ENCODE measurements around the gene FCHO2. TPM values are rescaled to one million over a fixed set of nuclear protein-coding genes. Genes with fewer than 3 reads are reported as not detected.

FCHO2 gene
- total and polyA plus RNA-seq, 10 of the 15 experiments (the other 5 are each of a cell fraction or from before 2014, with no cell fraction given) = 0.05 to 1.4 (median 0.18) TPM

DNA sequence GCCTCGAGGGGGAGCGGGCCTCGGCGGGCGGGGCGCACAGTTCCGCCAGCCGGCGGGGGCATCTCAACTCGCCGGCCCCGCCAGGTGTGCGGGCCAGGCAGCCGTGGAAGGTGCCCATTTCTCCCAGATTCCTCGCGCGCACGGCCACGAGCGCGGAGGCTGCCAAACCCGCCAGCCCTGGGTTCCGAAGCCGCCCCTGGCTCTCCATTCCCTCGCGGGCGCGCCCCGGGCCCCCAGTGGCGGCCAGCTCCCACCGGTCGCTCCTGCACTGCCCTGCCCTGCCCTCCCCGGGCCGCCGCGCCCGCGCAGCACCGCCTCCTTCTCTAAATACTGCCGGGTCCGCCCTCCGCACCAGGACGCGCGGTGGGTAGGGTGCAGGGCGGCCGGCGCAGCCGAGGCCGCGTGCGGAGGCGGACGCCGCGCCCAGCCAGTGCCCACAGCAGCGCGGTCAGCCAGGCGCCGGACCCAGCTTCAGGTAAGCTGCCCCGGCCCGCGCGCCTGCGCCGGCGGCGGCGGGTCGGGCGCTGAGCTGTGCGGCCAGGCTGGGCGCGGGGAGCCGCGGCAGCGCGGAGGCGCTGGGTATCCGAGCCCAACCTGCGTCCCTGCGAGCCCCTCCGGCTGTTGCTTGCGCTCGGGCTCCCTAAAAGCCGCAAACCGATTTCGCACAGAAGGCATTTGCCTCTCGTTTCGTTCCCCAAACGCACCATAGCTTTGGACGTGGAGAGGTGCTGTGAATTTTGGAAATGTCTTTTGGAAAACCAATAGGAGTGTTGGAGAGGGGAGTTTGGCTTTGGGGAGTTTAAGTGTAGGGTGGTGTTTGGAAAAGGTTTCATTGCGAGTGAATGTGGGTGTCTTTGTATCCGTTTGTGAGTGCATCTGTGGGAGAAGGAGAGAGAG, 164.6 kb downstream of the FCHO2 start, which contains the start of gene TMEM171:
TMEM171 (plus strand) TSS at position 354 of the 897 bp plus-strand sequence. CDS start 2,799 bp downstream, outside the sequence.
- peaks cover 7 to 9% of the 10 kb centered on the region in 2 experiments for H3K27me3 ChIP-seq (replicated peaks in 1 of 2; ENCODE audit: control insufficient read depth in 2 of 2, insufficient read depth in 2 of 2, low read length in 1 of 2)
- in situ Hi-C loops (cut with MboI) (no loop called here), intact Hi-C loops (cut with micrococcal nuclease; ENCODE audit: unreplicated experiment) (no loop called here)
- ChIA-PET RAD21 (ENCODE audit: unreplicated experiment) (no interaction called here), CTCF (no interaction called here), SMC1A (ENCODE audit: uncharacterized antibody, unreplicated experiment) (no interaction called here), POLR2A (no interaction called here)
- WGBS (ENCODE audit: insufficient coverage, insufficient replicate concordance, low lambda C conversion rate, missing lambda C conversion rate) = 26% methylated on average over 47 of the region's 94 CpGs
- peak; percentile 64 for ATAC-seq
- no peak within 1 kb of the TSS for H3K9ac ChIP-seq (ENCODE audit: control insufficient read depth, insufficient read depth, low read length)
- DNase-seq (ENCODE audit: low read depth, low spot score) = no peak
- H2AFZ ChIP-seq (ENCODE audit: control insufficient read depth, low read depth, low read length) = no peak within 1 kb of the TSS
- no peak for FAIRE-seq
- BruUV-seq (replicated peaks) = no TSS peak
- no peak within 1 kb of the TSS for H3K27ac ChIP-seq (ENCODE audit: control insufficient read depth, insufficient read depth)
- H3K9me3 ChIP-seq (replicated peaks; ENCODE audit: control insufficient read depth, insufficient read depth, low read length) = no peaks in the 10 kb centered on the region
- H3K79me2 ChIP-seq (ENCODE audit: control insufficient read depth, insufficient read depth, low read length) = no peaks in the 10 kb centered on the region
- no peaks in the 10 kb centered on the region for H3K36me3 ChIP-seq (ENCODE audit: control insufficient read depth in 2 of 2, insufficient read depth in 2 of 2, low read length in 1 of 2)
- peaks cover 4% of the 10 kb centered on the region; the same call in 1 of the 2 replicates for H4K20me1 ChIP-seq (ENCODE audit: control insufficient read depth, insufficient read depth)
- H3K4me2 ChIP-seq (ENCODE audit: control insufficient read depth, insufficient read depth) = no peak within 1 kb of the TSS
- no peaks in the 10 kb centered on the region for H3K4me1 ChIP-seq (ENCODE audit: control insufficient read depth, insufficient read depth, low read length)
- H3K4me3 ChIP-seq = no peak within 1 kb of the TSS
- no peak for TF ChIP-seq NFYA (IDR thresholded peaks at IDR 0.05; ENCODE audit: borderline replicate concordance, low read depth, low read length)
- no peak for TF ChIP-seq MTA2 (IDR thresholded peaks at IDR 0.05; ENCODE audit: low read depth)
- no peak for TF ChIP-seq SMAD1 (IDR thresholded peaks at IDR 0.05; ENCODE audit: low read depth, partially characterized antibody)
- TF ChIP-seq CHD4 (IDR thresholded peaks at IDR 0.05) = no peak
- TF ChIP-seq TCF7 (IDR thresholded peaks at IDR 0.05; ENCODE audit: borderline replicate concordance) = no peak
- TF ChIP-seq, protein P1, sequence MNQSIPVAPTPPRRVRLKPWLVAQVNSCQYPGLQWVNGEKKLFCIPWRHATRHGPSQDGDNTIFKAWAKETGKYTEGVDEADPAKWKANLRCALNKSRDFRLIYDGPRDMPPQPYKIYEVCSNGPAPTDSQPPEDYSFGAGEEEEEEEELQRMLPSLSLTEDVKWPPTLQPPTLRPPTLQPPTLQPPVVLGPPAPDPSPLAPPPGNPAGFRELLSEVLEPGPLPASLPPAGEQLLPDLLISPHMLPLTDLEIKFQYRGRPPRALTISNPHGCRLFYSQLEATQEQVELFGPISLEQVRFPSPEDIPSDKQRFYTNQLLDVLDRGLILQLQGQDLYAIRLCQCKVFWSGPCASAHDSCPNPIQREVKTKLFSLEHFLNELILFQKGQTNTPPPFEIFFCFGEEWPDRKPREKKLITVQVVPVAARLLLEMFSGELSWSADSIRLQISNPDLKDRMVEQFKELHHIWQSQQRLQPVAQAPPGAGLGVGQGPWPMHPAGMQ (IDR thresholded peaks at IDR 0.05; ENCODE audit: borderline replicate concordance) = no peak
- TF ChIP-seq TCF3 (IDR thresholded peaks at IDR 0.05; ENCODE audit: borderline replicate concordance, insufficient read depth, low read depth, low read length) = no peak
- no peak for TF ChIP-seq USF1 (IDR thresholded peaks at IDR 0.05; ENCODE audit: borderline replicate concordance, extremely low read length, insufficient read depth, low read depth, low read length)

Data from GM12878 (cell line).